HL-60 (cell line): Measurements from ENCODE around the gene RUFY4.
"Not testable (repeated sequence)": the region's sequence is repeated elsewhere in the genome, so short reads cannot be mapped to it uniquely, and the experiment has no call there.

ENCODE experiments used
- DNase-seq, 2 experiments: peaks; one replicate each; pipeline ENCODE4 v3.0.0-alpha.2; 2010 to 2020; ENCODE audit warnings: low read depth in 1 of 2, low spot score in 1 of 2
- H3K27ac ChIP-seq: fragments of 250-450 bp; sonication (Bioruptor Pico); replicated peaks from 2 replicates; pipeline ENCODE4 v1.5.1; 2020; ENCODE audit warnings: mild to moderate bottlenecking, moderate library complexity
- H3K27me3 ChIP-seq: fragments of 250-450 bp; sonication (Bioruptor Pico); 2 replicates; pipeline ENCODE4 v1.5.1; 2021; ENCODE audit warnings: mild to moderate bottlenecking, moderate library complexity; ENCODE audit not compliant: insufficient read depth, poor library complexity, severe bottlenecking
- H3K4me3 ChIP-seq: replicated peaks from 2 replicates; pipeline ENCODE4 v1.5.1; 2011; ENCODE audit warnings: mild to moderate bottlenecking, control low read depth, low read length; ENCODE audit not compliant: insufficient read depth
- CTCF ChIP-seq: IDR thresholded peaks from one replicate; pipeline ENCODE4 v1.5.1; 2011; ENCODE audit warnings: low read length, control low read depth, inconsistent platforms; ENCODE audit not compliant: insufficient read depth
- GABPA ChIP-seq: IDR thresholded peaks from 2 replicates; pipeline ENCODE4 v1.6.1; 2012; ENCODE audit warnings: low read depth
- POLR2AphosphoS5 ChIP-seq: IDR thresholded peaks from 2 replicates; pipeline ENCODE4 v1.6.1; 2012; ENCODE audit warnings: low read depth
- REST ChIP-seq: IDR thresholded peaks from 2 replicates; pipeline ENCODE4 v1.6.1; 2012; ENCODE audit warnings: low read depth; ENCODE audit not compliant: insufficient replicate concordance
- SPI1 ChIP-seq: IDR thresholded peaks from 2 replicates; pipeline ENCODE4 v1.6.1; 2012; ENCODE audit warnings: low read depth, mild to moderate bottlenecking, borderline replicate concordance

RUFY4 gene

GRCh38 chr2:218033208-218033589 lies 35.9 kb upstream of the RUFY4 start:
- TF ChIP-seq POLR2AphosphoS5 (no peak), GABPA (no peak), REST (no peak), CTCF (no peak), SPI1 (no peak)
- Histone ChIP-seq H3K27me3 (peaks cover 8% of the 10 kb centered on the region), H3K27ac (no peak overlapping the region), H3K4me3 (peak overlapping the region; percentile 52)
- no peak for DNase-seq

GRCh38 chr2:218033590-218034496 lies 35.2 kb upstream of the RUFY4 start:
- H3K27ac ChIP-seq: no peak overlapping the region
- peaks cover 10% of the 10 kb centered on the region for H3K27me3 ChIP-seq
- peak in 1 of 2 experiments; percentile 44 for DNase-seq
- H3K4me3 ChIP-seq: peak overlapping the region; percentile 52
- TF ChIP-seq GABPA (no peak), POLR2AphosphoS5 (no peak), REST (no peak), SPI1 (no peak), CTCF (no peak)

- DNase-seq: peak; percentile 63 to 70
- Histone ChIP-seq H3K27me3 (peaks cover 10% of the 10 kb centered on the region), H3K4me3 (peak overlapping the region; percentile 52)
- TF ChIP-seq SPI1 (peak; percentile 62; the same call in 1 of the 2 replicates), CTCF (peak; percentile 42)
- H3K27ac ChIP-seq: not testable (repeated sequence)
Measured at GRCh38 chr2:218034497-218035213, 34.4 kb upstream of the RUFY4 start.
